ENCODE data around the gene NSD1.
A peak's percentile ranks its signal among the peaks of the same experiment; 100 is the strongest.

NSD1 gene

GRCh38 chr5:177116631-177117373, 16.8 kb upstream of the NSD1 start:
- H3K4me2 ChIP-seq (ENCODE audit: low read length), result no peak overlapping the region
- H3K9me2 ChIP-seq (replicated peaks; ENCODE audit: control insufficient read depth, low read length), result no peaks in the 10 kb centered on the region
- no peaks in the 10 kb centered on the region for H4K20me1 ChIP-seq (ENCODE audit: control insufficient read depth, insufficient read depth, low read depth, low read length)
- no peaks in the 10 kb centered on the region for H3K36me3 ChIP-seq (ENCODE audit: control insufficient read depth, low read length)
- peaks cover 15% of the 10 kb centered on the region for H3K4me1 ChIP-seq (ENCODE audit: control insufficient read depth, low read length)
- no peak for TF ChIP-seq EZH2phosphoT487 (IDR thresholded peaks at IDR 0.05; ENCODE audit: borderline replicate concordance, low read length)
- no peak for TF ChIP-seq CTCF (IDR thresholded peaks at IDR 0.05; ENCODE audit: low read depth, low read length, poor library complexity, severe bottlenecking)
- H3F3A ChIP-seq (ENCODE audit: control insufficient read depth, insufficient read depth), result peaks cover 3% of the 10 kb centered on the region; the same call in 1 of the 2 replicates
- H3K79me2 ChIP-seq (ENCODE audit: control insufficient read depth, low read length), result no peaks in the 10 kb centered on the region
- no peak overlapping the region for H3K4me3 ChIP-seq (ENCODE audit: low read length)
- no peak overlapping the region for H3K27ac ChIP-seq (ENCODE audit: low read depth, low read length)
- no peaks in the 10 kb centered on the region for H3K9me3 ChIP-seq (ENCODE audit: control insufficient read depth, insufficient read depth, low read length)
- no peaks in the 10 kb centered on the region for H3K27me3 ChIP-seq (ENCODE audit: control insufficient read depth, low read length)

- no peak for TF ChIP-seq EZH2phosphoT487 (IDR thresholded peaks at IDR 0.05; ENCODE audit: borderline replicate concordance, low read length)
- TF ChIP-seq CTCF (IDR thresholded peaks at IDR 0.05; ENCODE audit: low read depth, low read length, poor library complexity, severe bottlenecking), result no peak
Measured at GRCh38 chr5:177117441-177118045, 16.0 kb upstream of the NSD1 start.

GRCh38 chr5:177122566-177122965, 11.0 kb upstream of the NSD1 start:
- no peak overlapping the region for H3K4me2 ChIP-seq (ENCODE audit: low read length)
- H3K4me1 ChIP-seq (ENCODE audit: control insufficient read depth, low read length), result peaks cover 37% of the 10 kb centered on the region
- no peak for TF ChIP-seq EZH2phosphoT487 (IDR thresholded peaks at IDR 0.05; ENCODE audit: borderline replicate concordance, low read length)
- no peak for TF ChIP-seq CTCF (IDR thresholded peaks at IDR 0.05; ENCODE audit: low read depth, low read length, poor library complexity, severe bottlenecking)
- H3K27ac ChIP-seq (ENCODE audit: low read depth, low read length), result peak overlapping the region; percentile 80; the same call in 1 of the 2 replicates
- no peaks in the 10 kb centered on the region for H3K9me2 ChIP-seq (replicated peaks; ENCODE audit: control insufficient read depth, low read length)
- no peaks in the 10 kb centered on the region for H3K36me3 ChIP-seq (ENCODE audit: control insufficient read depth, low read length)
- no peaks in the 10 kb centered on the region for H3K27me3 ChIP-seq (ENCODE audit: control insufficient read depth, low read length)
- no peaks in the 10 kb centered on the region for H3K9me3 ChIP-seq (ENCODE audit: control insufficient read depth, insufficient read depth, low read length)
- H4K20me1 ChIP-seq (ENCODE audit: control insufficient read depth, insufficient read depth, low read depth, low read length), result no peaks in the 10 kb centered on the region
- H3K79me2 ChIP-seq (ENCODE audit: control insufficient read depth, low read length), result no peaks in the 10 kb centered on the region
- peaks cover 20% of the 10 kb centered on the region for H3F3A ChIP-seq (ENCODE audit: control insufficient read depth, insufficient read depth)
- H3K4me3 ChIP-seq (ENCODE audit: low read length), result no peak overlapping the region

More at GRCh38 chr5:177117441-177118045, 16.0 kb upstream of the NSD1 start:
- no peak overlapping the region for H3K4me2 ChIP-seq (ENCODE audit: low read length)
- no peaks in the 10 kb centered on the region for H3K36me3 ChIP-seq (ENCODE audit: control insufficient read depth, low read length)
- H4K20me1 ChIP-seq (ENCODE audit: control insufficient read depth, insufficient read depth, low read depth, low read length), result no peaks in the 10 kb centered on the region
- H3K9me3 ChIP-seq (ENCODE audit: control insufficient read depth, insufficient read depth, low read length), result no peaks in the 10 kb centered on the region
- H3K27ac ChIP-seq (ENCODE audit: low read depth, low read length), result no peak overlapping the region
- no peak overlapping the region for H3K4me3 ChIP-seq (ENCODE audit: low read length)
- no peaks in the 10 kb centered on the region for H3K9me2 ChIP-seq (replicated peaks; ENCODE audit: control insufficient read depth, low read length)
- no peaks in the 10 kb centered on the region for H3K27me3 ChIP-seq (ENCODE audit: control insufficient read depth, low read length)
- H3K4me1 ChIP-seq (ENCODE audit: control insufficient read depth, low read length), result peaks cover 16% of the 10 kb centered on the region
- H3K79me2 ChIP-seq (ENCODE audit: control insufficient read depth, low read length), result no peaks in the 10 kb centered on the region
- peaks cover 3% of the 10 kb centered on the region; the same call in 1 of the 2 replicates for H3F3A ChIP-seq (ENCODE audit: control insufficient read depth, insufficient read depth)

Data from DOHH2 (cell line).